MM.1S (cell line): Measurements from ENCODE around the gene EEPD1.

Source experiments
- EZH2 ChIP-seq: fragments of 300-600 bp; sonication (generic); optimal IDR thresholded peaks from 2 replicates; pipeline ENCODE3; 2017; ENCODE audit warnings: low read depth, mild to moderate bottlenecking, antibody characterized with exemption, low read length, mixed read lengths
- EZH2phosphoT487 ChIP-seq: fragments of 300-600 bp; sonication (generic); IDR thresholded peaks from 2 replicates; pipeline ENCODE4 v1.6.1; 2018; ENCODE audit warnings: antibody characterized with exemption, low read length
- TF ChIP-seq, protein P1 (sequence below): fragments of 300-600 bp; sonication (generic); IDR thresholded peaks from 2 replicates; pipeline ENCODE4 v1.5.1; 2016; ENCODE audit warnings: antibody characterized with exemption, low read length, mixed read lengths

DNA sequence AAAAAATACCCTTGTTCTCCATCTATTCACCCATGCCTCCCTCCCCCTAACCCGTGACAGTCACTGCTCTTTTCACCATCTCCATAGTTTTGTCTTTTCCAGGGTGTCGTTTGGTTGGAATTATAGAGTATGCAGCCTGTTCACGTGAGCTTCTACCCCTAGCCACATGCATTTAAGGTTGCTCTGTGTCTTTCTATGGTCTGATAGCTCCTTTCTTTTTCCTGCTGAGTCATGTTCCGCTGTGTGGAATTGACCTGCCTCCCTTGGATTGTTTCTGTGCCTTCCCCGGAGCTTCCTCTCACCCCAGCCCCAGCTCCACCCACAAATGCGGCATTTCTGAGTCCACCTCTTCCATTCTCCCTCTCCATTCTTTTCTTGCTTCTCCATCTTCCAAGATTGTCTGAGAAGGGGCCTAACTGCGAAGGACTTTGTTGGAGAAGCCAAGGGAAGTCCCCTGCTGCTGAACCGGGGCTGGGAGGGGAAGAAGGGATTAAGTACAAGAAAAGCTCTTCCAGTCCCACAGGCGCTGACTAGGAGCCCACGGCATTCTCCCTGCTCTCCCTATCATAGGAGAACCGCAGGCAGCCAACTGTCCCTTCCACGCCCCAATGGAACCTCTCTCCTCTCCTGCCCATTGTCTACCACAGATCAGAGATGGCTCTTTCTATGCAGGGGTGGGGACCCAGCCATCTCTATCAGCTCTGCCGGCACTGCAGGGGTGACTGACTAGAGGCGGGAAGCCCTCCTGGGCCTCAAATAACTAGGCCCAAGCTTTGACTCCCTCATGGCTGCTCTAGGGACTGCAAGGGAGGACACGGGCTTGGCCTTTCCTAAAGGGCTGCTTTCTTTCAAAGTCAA lies 149.1 kb downstream of the EEPD1 start:
- TF ChIP-seq EZH2, result no peak
- TF ChIP-seq, protein P1, sequence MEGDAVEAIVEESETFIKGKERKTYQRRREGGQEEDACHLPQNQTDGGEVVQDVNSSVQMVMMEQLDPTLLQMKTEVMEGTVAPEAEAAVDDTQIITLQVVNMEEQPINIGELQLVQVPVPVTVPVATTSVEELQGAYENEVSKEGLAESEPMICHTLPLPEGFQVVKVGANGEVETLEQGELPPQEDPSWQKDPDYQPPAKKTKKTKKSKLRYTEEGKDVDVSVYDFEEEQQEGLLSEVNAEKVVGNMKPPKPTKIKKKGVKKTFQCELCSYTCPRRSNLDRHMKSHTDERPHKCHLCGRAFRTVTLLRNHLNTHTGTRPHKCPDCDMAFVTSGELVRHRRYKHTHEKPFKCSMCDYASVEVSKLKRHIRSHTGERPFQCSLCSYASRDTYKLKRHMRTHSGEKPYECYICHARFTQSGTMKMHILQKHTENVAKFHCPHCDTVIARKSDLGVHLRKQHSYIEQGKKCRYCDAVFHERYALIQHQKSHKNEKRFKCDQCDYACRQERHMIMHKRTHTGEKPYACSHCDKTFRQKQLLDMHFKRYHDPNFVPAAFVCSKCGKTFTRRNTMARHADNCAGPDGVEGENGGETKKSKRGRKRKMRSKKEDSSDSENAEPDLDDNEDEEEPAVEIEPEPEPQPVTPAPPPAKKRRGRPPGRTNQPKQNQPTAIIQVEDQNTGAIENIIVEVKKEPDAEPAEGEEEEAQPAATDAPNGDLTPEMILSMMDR, result no peak
- TF ChIP-seq EZH2phosphoT487, result no peak
